Measurements from ENCODE around the gene PBX2. TPM values are rescaled to one million over a fixed set of nuclear protein-coding genes. Genes with fewer than 3 reads are reported as not detected.

PBX2 gene
- total RNA-seq, 1 experiment from 2014 or later: 176 TPM

- Mint-ChIP-seq H3K36me3 (ENCODE audit: insufficient read depth in 1 of 3, low read depth in 3 of 3) (peaks cover 22 to 60% (median 49%) of the 10 kb centered on the region in 3 experiments), H3K4me1 (peaks cover 24 to 33% of the 10 kb centered on the region in 2 experiments), H3K9me3 (no peaks in the 10 kb centered on the region; a peak in 1 of 5 replicates), H3K4me3 (no peak overlapping the region), H3K27me3 (ENCODE audit: low read depth) (no peaks in the 10 kb centered on the region; the same call in 1 of the 2 replicates), H3K27ac (no peak overlapping the region)
- Histone ChIP-seq H3K18ac (ENCODE audit: insufficient read length, low read depth, low read length) (no peak overlapping the region), H2BK15ac (ENCODE audit: low read depth, low read length) (no peak overlapping the region), H2AFZ (ENCODE audit: low read length) (no peak overlapping the region), H2BK20ac (ENCODE audit: low read depth, low read length, poor library complexity, severe bottlenecking) (no peak overlapping the region), H3T11ph (ENCODE audit: low read length) (no peak overlapping the region), H3K4me2 (ENCODE audit: insufficient read depth, insufficient read length, low read length) (no peak overlapping the region), H3K9me3 (ENCODE audit: control insufficient read depth, low read depth, low read length) (no peaks in the 10 kb centered on the region), H4K5ac (ENCODE audit: insufficient read length, low read depth, low read length) (no peak overlapping the region), H3K27ac (ENCODE audit: insufficient read length, low read depth, low read length) (no peak overlapping the region), H2AK5ac (ENCODE audit: insufficient read length, low read length) (no peak overlapping the region), H3K23me2 (ENCODE audit: insufficient read length, low read depth, low read length, poor library complexity, severe bottlenecking) (peaks cover 15% of the 10 kb centered on the region), H4K8ac (replicated peaks; ENCODE audit: insufficient read length, low read depth, low read length) (no peak overlapping the region), H3K79me1 (ENCODE audit: insufficient read depth, low read depth, low read length, poor library complexity, severe bottlenecking) (no peaks in the 10 kb centered on the region), H4K91ac (ENCODE audit: insufficient read length, low read depth, low read length) (no peak overlapping the region), H3K14ac (ENCODE audit: insufficient read depth, low read length) (no peak overlapping the region), H3K4ac (ENCODE audit: low read depth, low read length) (no peak overlapping the region), H2BK120ac (ENCODE audit: low read depth, low read length, poor library complexity, severe bottlenecking) (no peak overlapping the region), H3K56ac (ENCODE audit: insufficient read length, low read depth, low read length) (no peak overlapping the region), H3K4me1 (ENCODE audit: insufficient read depth, low read length) (no peaks in the 10 kb centered on the region), H3K23ac (ENCODE audit: insufficient read length, low read depth, low read length) (no peak overlapping the region), H4K20me1 (ENCODE audit: control insufficient read depth, insufficient read depth, insufficient read length) (no peaks in the 10 kb centered on the region), H3K79me2 (ENCODE audit: insufficient read depth, low read length) (peaks cover 4% of the 10 kb centered on the region; the same call in 1 of the 2 replicates), H3K9ac (ENCODE audit: extremely low read depth, insufficient read length, low read length) (no peak overlapping the region), H2BK5ac (ENCODE audit: insufficient read length, low read length) (no peak overlapping the region), H3K27me3 (ENCODE audit: insufficient read depth, low read length) (no peaks in the 10 kb centered on the region), H2BK12ac (ENCODE audit: insufficient read length, low read depth, low read length) (no peak overlapping the region)
- no peak for DNase-seq
- no CpG with 5 or more reads among the region's 15 CpGs for WGBS (ENCODE audit: extremely low coverage, insufficient read length, low lambda C conversion rate)
- TF ChIP-seq, protein P1, sequence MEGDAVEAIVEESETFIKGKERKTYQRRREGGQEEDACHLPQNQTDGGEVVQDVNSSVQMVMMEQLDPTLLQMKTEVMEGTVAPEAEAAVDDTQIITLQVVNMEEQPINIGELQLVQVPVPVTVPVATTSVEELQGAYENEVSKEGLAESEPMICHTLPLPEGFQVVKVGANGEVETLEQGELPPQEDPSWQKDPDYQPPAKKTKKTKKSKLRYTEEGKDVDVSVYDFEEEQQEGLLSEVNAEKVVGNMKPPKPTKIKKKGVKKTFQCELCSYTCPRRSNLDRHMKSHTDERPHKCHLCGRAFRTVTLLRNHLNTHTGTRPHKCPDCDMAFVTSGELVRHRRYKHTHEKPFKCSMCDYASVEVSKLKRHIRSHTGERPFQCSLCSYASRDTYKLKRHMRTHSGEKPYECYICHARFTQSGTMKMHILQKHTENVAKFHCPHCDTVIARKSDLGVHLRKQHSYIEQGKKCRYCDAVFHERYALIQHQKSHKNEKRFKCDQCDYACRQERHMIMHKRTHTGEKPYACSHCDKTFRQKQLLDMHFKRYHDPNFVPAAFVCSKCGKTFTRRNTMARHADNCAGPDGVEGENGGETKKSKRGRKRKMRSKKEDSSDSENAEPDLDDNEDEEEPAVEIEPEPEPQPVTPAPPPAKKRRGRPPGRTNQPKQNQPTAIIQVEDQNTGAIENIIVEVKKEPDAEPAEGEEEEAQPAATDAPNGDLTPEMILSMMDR (conservative IDR thresholded peaks at IDR 0.05): no peak
Measured at GRCh38 chr6:32181148-32181702, 8.8 kb downstream of the PBX2 start.
